Urothelium cell line (cell line): ENCODE measurements around the gene PRC1.
A peak's percentile ranks its signal among the peaks of the same experiment; 100 is the strongest.

Experiments used
- DNase-seq: peaks from one replicate; pipeline ENCODE4 v3.0.0; 2011; ENCODE audit warnings: low spot score, mixed read lengths
- FAIRE-seq: peaks from 2 replicates; lab custom pipeline; 2011; peaks lifted over from hg19 to GRCh38; lab: Jason Lieb, UNC

Gene PRC1

GRCh38 chr15:90955624-90956273 is 38.6 kb downstream of the PRC1 start:
- FAIRE-seq = no peak
- DNase-seq = no peak

- peak; percentile 96 for DNase-seq
- peak; percentile 89 for FAIRE-seq
These were observed 39.4 kb downstream of the PRC1 start, which contains the start of gene RCCD1 for GRCh38 chr15:90954712-90955623. RCCD1 (plus strand) TSS chr15:90954884; CDS start chr15:90956735, 1,851 bp downstream.

GRCh38 chr15:90953947-90954711 is 40.2 kb downstream of the PRC1 start:
- FAIRE-seq (no peak), DNase-seq (no peak)

GRCh38 chr15:90952901-90953677 is 41.2 kb downstream of the PRC1 start:
- FAIRE-seq (no peak), DNase-seq (no peak)

- DNase-seq = no peak
These were observed 43.7 kb downstream of the PRC1 start for GRCh38 chr15:90950676-90951075.

GRCh38 chr15:90949979-90950675 is 44.2 kb downstream of the PRC1 start:
- FAIRE-seq (no peak), DNase-seq (no peak)

More at GRCh38 chr15:90950676-90951075, 43.7 kb downstream of the PRC1 start:
- FAIRE-seq = no peak

GRCh38 chr15:90948506-90948905 is 45.8 kb downstream of the PRC1 start:
- FAIRE-seq (no peak), DNase-seq (no peak)

GRCh38 chr15:90947577-90948357 is 46.6 kb downstream of the PRC1 start:
- no peak for FAIRE-seq
- DNase-seq = no peak

GRCh38 chr15:90946941-90947576 is 47.3 kb downstream of the PRC1 start:
- DNase-seq = no peak
- FAIRE-seq = no peak

GRCh38 chr15:90946538-90946937 is 47.8 kb downstream of the PRC1 start:
- no peak for FAIRE-seq
- no peak for DNase-seq

GRCh38 chr15:90945091-90945490 is 49.2 kb downstream of the PRC1 start:
- DNase-seq (no peak), FAIRE-seq (no peak)

GRCh38 chr15:90942354-90943120 is 51.8 kb downstream of the PRC1 start:
- FAIRE-seq (no peak), DNase-seq (no peak)

GRCh38 chr15:90941038-90941437 is 53.3 kb downstream of the PRC1 start:
- FAIRE-seq (no peak), DNase-seq (no peak)

- FAIRE-seq (no peak), DNase-seq (no peak)
These were observed 54.6 kb downstream of the PRC1 start for GRCh38 chr15:90939756-90940155.

GRCh38 chr15:90938261-90938660 is 56.1 kb downstream of the PRC1 start:
- FAIRE-seq = no peak

GRCh38 chr15:90936823-90937222 is 57.5 kb downstream of the PRC1 start:
- no peak for FAIRE-seq
- no peak for DNase-seq

More at GRCh38 chr15:90938261-90938660, 56.1 kb downstream of the PRC1 start:
- no peak for DNase-seq

- FAIRE-seq (no peak), DNase-seq (peak; percentile 98)
These were observed 59.2 kb downstream of the PRC1 start, which contains the start of gene UNC45A for GRCh38 chr15:90934949-90935751. UNC45A (plus strand) TSS chr15:90935285; CDS start chr15:90935325, 40 bp downstream.
